DMS 273 (cell line): ENCODE data around the gene AIPL1.

Source experiments
- DNase-seq: peaks from one replicate; lab custom pipeline; 2025; ENCODE audit not compliant: unreplicated experiment; lab: John Stamatoyannopoulos, UW

AIPL1 gene

DNA sequence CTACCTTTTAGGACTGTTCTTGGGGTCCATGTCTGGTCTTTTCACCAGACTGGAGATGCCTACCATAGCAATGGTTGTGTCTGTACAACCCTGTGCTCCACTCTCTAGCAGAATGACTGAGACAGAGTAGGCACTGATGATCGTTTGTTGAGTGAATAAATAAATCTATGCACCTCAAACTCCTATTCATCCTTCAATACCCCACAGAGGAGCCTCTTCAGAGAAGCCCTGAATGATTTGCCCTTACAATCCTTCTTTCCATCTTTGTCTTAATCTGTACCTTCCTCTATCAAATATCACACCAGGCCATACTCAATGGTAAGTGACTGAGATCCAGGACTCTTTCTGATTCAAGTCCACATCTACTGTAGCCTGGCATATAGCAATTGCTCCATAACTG, 32.6 kb upstream of the AIPL1 start:
- no peak for DNase-seq

GRCh38 chr17:6465206-6466003, 30.5 kb upstream of the AIPL1 start:
- DNase-seq = no peak

DNA sequence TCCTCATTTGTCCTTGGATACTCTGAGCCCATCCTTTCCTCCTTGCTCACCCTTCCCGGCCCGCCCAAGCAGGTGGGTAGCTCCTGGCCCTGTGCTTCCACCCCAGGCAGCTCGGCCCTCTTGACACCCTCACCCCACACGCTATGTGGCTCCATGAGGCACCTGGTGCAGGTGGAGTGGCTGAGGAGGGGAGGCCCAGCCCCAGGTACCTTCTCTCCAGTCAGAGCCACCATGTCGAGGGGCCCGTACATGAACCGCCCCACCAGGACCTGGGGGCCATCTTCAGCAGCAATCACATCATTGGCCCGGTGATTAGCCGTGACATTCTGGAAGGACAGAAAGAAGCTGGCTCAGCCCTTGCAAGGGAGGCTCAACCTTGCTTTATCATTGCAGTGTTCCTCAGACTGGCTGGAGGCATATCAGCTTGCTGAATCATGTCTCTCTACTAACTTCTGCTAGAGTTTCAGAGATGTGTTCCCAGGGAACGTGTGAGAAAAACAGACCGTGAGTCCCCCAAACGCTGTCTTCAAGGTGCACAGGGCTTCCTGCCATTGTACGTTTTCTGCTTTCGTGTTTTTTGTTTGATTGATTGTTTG, 29.6 kb upstream of the AIPL1 start:
- DNase-seq = no peak

DNA sequence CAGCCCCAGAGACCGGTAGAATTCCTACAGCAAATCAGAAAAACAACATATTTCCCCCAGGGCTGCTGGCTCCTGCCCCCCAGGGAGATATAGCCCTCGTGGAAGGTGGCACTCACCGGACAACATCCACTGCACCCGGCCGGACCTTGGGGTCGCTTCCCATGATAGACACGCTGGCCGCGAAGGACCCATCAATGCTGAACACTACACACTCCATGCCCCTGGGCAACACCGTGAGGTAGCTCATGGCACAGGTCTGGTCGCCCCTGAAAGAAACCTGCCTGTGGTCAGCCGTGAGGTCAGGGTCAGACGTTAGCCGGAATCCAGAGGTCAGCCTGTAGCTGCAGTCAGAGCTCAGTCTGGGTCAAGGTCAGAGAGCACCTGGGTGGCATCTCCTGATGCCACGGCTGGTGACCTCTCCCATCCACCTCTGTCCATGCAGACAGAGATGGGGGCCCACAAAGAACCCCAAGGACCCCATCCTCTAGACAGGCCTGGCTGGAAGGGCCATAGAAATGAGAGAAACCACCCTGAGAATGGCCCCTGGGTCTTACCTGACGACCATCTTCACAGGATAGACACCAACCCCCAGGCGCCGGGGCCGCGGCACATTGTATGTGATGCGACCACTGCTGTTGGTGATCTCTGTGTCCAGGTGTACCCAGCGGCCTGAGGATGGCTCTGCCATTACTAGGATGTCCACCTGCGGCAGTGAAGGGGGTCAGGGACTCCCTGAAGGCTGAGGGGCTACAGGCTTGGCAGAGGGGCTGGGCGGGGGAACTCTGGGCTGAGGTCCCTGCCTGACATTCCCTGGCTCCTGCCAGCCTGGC, 28.9 kb upstream of the AIPL1 start:
- no peak for DNase-seq

- no peak for DNase-seq
Measured at GRCh38 chr17:6462692-6463091, 27.8 kb upstream of the AIPL1 start.

- DNase-seq = peak; percentile 3
Measured at GRCh38 chr17:6461792-6462524, 27.0 kb upstream of the AIPL1 start.

- no peak for DNase-seq
Measured at GRCh38 chr17:6461246-6461645, 26.3 kb upstream of the AIPL1 start.

- no peak for DNase-seq
Measured at GRCh38 chr17:6460531-6461161, 25.7 kb upstream of the AIPL1 start.

- no peak for DNase-seq
Measured at GRCh38 chr17:6458460-6458950, 23.6 kb upstream of the AIPL1 start.

DNA sequence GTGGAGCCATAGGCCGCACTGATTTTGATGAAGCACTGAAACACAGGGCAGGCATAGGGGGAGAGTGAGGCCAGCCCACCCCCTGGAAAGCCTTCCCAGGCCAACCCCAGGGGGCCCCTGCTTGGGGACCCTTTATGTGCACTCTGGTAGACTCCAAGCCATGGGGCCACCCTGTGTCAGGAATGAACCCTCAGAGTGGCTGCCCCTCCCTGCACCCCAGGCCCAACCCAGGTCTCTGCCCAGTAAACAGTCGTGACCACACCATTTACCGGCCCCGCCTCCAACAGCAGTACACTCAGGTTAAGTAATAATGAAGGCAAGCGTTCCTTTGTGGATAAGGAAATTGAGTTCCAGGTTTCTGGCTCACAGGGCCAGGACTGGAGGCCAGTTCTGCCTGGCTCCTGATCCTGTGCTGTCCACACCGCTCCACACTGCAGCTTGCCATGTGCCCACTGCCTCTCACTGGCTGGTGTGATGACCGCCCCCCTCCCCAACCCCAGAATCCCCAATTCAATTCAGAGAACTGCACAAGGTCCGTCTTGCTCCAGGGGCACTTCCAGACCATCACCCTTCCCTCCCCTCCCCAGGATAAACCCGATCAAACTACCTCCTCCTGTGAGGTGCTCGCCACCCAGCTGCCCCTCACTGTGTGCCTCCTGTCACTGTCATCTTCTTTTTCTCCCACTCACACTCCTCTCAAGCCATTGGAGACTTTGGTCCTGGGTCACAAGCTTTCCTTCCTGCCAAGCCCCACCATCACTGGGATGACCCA, 23.0 kb upstream of the AIPL1 start:
- DNase-seq = no peak

DNA sequence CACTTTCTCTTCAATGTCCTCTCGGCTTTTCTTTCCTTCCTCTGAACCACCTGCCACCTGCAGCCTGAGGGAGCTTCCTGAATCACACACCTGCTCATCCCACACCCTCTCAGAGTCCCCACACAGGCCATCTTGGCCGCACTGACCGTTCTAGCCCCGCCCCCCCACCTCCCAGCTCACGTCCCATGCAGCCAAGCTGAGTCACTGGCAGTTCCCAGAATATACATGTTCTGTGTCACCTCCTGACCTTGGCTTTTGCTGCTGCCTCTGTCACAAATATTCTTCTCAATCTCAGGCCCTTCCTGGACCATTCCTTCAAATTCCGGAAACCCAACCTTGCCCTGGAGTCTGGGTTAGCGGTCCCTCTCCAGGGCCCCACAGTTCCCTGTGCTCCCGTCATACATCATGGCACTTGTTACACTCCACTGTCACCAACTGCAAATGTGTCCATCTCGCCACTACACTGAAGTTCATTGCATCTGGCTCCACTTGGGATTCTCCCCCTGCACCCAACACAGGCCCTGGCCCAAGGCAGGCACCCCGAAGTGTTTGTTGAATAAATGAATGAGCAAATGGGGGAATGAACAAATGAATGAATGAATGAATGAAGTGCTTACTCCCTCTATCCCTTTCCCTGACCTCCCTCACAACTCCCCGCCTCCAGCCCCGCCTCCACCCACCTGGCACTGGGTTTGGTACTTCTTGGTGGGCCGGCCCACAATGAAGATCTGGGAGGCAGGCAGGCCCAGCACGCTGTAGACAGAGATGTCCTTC, 22.2 kb upstream of the AIPL1 start:
- DNase-seq = no peak

DNA sequence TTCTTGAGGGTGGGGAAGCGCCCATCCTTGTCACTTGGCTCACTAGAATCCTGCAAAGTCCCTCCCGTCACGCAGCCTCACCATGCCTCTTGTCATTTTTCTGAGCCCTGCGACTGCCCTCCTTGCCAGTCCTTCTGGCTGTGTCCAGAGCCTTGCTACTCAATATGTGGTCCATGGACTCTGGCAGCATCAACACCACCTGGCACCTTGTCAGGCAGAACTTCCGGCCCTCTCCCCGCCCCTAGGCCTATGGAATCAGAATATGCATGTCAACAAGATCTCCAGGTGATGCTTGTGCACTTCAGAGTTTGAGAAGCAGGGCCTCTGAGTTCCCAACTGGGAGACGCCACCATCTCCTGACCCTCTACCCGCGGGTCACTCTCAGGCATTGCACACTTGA, 21.4 kb upstream of the AIPL1 start:
- no peak for DNase-seq

DNA sequence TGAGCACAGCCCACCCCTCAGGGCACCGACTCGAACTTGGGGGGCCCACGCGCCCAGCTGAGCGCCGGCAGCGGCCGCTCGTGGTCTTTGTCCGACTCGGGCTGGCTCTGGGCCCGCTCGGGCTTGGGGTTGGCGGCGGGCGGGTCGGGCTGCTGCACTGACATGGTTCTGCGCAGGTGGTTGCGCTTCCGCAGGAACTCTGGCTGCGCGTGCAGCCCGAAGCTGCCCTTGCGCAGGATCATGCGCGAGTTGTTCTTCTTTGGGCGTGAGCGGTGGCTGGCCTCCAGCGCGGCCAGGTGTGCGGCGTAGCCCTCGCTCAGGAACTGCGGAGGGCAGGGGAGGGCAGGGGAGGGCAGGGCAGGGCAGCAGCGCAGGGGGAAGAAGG, 20.4 kb upstream of the AIPL1 start:
- DNase-seq = no peak

DNA sequence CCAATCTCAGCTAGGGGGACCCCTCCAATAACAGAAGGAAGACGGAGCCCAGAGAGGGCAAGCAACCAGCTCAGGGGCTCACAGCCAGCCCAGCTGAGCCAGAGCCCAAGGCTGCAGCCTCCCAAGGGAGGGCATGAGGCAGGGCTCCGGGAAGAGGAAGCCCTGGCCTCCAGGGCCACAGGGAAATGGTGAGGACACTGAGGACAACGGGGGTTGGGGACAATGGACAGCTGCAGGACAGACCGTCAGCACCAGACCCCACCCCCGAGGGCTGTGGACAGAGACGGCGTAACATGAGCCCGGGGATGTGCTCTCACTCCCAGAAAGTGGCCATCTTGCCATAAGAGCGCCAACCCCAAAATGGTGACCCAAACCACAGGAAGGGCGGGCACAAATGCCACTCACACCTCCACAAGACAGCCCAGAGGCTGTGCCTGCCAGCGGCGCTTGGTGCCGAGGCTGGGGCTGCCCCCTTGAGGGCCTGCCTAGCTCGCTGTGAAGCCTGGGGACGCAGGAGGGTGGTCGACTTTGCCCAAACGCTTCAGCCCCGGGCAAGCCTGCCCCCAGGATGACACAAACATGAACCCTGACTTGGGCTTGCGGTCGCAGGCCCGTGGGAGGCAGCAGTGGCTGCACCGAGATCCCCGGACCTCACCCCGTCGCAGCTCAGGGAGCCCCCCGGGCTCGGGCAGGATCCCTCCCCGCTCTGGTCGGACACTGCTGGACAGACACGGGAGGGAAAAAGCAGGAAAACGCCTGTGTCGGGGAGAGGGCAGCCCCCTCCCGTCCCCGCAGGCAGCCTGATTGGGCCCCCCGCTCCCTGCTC, 19.8 kb upstream of the AIPL1 start:
- no peak for DNase-seq

- peak; percentile 4 for DNase-seq
Measured at GRCh38 chr17:6453279-6454024, 18.5 kb upstream of the AIPL1 start.

DNA sequence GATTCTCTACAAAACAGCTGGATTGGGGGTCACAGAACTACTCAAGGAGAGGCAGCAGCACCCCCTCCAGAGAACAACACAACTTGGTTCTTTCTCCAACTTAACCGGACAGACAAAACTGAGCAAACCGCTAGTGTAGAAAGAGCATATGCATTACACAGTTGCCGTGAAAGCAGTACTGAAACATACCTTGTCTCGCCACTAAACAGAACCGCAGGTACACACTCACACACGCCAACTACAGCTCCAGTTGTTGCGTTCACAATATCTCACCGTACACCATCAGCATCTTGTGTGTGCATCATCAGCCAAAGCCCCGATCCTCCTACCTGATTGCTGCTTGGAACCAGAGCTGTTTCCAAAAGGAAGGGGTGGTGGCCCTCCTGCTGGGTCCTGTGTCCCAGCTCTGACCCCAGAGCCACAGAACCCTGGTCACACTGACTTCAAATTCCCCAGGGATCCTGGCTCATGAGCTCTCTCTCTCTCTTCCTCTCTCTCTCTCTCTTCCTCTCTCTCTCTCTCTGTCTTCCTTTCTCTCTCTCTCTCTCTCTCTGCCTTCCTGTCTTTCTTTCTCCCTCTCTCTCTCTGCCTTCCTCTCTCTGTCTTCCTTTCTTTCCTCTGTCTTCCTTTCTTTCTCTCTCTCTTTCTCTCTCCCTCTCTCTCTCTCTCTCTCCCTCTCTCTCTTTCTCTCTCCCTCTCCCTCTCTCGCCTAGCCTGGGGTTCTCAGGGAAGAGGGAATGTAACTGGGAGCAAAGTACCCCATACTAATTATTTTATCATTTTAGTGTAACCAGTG, 17.7 kb upstream of the AIPL1 start:
- no peak for DNase-seq
